ENCODE results near the gene KIF1A.

The KIF1A gene

DNA sequence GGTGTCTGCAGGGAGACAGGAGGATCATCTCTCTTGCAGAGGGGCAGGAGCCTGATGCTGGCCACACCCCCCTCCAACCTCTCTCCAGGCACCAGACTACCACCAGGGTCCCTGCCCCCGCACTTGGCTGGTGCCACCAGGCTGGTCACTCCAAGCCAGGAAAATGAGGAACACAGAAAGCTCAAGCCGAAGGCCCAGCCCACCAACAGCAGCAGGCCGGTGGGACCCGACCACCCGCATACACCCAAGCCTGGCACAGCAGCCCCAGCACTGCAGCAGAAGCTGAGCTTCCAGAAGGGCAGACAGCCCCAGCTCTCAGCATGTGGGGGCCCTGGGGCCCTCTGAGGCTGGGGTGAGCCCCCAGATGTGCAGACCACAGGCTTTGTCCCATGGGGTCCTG is 52.7 kb downstream of the KIF1A start:
- no peak for DNase-seq (ENCODE audit: low read depth)

DNA sequence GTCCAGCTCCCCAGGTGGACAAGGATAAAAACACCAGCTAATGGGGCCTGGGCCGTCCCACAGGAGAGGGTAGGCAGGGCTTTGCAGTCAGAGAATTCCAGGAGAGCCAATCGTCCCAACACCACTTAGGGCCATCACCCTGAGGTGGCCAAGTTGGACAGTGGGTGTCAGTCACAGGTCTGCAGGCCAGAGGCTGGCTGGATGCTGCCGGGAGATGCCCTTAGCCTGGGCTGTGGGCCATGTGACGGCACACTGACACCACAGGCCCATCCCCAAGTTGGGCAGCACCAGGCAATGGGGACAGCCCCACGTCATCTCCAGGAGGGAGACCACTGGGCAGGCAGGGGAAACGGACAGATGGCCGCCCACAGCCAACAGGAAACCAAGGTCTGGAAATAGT is 53.9 kb downstream of the KIF1A start:
- DNase-seq (ENCODE audit: low read depth): no peak

GRCh38 chr2:240765007-240765406 is 55.0 kb downstream of the KIF1A start:
- no peak for DNase-seq (ENCODE audit: low read depth)

DNA sequence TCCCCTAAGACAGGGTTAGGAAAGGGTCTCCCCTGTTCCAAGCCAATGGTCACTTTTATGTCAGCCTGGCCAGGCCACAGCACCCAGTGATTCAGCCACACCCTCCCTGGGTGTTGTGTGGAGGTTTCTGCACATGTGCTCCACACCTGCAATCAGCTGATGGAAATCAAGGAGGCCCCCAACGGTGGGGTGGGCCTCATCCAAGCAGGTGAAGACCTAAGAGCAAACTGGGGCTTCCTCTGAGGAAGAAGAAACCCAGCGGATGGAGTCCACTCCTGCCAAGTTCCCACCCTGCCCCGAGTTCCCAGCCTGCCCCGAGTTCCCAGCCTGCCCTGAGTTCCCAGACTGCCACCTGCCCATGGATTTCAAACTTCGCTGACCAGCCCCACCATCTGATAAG is 55.4 kb downstream of the KIF1A start:
- no peak for DNase-seq (ENCODE audit: low read depth)

GRCh38 chr2:240762971-240763370 is 57.0 kb downstream of the KIF1A start:
- DNase-seq (ENCODE audit: low read depth): no peak

- no peak for DNase-seq (ENCODE audit: low read depth)
These were observed 57.8 kb downstream of the KIF1A start for GRCh38 chr2:240762249-240762648.

- DNase-seq (ENCODE audit: low read depth): no peak
These were observed 59.3 kb downstream of the KIF1A start for GRCh38 chr2:240760576-240761246.

DNA sequence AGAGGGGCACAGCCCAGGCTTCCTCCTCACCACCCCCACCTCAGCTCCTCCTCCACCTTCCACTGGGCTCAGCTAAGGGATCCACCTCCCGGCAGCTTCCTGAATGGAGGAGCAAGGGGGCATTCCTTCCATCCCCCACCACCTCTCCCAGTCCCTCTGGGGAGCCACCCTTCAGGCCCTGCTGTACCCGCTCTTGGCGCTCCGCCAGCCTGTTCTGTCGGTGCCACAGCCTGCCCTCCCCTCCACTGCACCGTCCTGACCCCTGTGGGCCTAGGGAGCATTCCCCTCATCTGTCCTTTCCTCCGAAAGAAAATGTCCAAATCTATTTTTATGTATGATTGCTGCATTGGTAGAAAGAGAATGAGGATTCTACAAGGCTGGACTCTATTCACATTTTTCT is 59.9 kb downstream of the KIF1A start:
- DNase-seq (ENCODE audit: low read depth): no peak

- DNase-seq (ENCODE audit: low read depth): no peak
These were observed 60.6 kb downstream of the KIF1A start for GRCh38 chr2:240759459-240759858.

DNA sequence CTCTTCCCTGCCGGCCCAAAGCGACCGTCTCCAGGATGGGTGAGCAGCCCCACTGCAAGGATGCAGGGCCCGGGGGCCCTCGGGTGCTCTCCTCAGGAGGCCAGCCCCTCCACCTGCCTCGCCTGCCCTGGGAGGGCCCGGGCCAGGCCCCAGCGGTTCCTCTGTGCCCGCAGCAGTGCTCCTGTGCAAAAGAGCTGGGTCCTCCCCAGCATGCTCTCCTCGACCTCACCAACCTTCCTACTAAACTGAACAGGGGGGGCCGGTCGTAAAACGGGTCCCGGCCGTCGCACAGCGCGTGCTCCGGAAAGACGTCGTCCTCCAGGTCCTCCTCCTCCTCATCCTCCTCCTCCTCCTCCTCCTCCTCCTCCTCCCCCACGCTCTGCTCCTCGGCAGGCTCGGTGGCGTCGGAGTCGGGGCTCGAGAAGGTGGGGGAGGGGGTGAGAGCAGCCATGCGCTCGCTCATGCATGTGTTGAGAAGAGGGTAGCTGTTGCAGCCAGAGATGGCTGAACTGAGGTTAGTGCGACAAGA is 62.9 kb downstream of the KIF1A start:
- DNase-seq (ENCODE audit: low read depth): no peak

DNA sequence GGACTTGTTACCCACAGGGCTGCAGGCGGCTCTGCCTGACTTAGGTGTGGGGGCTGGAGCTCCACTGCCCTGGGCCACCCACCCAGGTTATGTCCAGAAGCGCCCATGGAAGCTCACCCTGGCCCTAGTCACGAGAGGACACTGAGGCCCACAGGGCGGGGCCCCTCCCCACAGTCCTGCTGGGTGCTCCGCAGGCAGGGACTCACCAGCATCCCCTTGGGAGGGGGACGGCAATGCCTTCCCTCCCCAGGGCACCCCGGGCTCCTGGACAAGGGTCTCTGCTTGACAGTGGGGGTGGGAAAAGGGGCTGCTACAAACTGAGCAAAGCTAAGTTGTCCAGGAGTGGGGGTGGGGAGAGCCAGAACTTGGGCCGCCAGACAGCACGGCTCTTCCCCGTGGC is 67.8 kb downstream of the KIF1A start:
- no peak for DNase-seq (ENCODE audit: low read depth)

DNA sequence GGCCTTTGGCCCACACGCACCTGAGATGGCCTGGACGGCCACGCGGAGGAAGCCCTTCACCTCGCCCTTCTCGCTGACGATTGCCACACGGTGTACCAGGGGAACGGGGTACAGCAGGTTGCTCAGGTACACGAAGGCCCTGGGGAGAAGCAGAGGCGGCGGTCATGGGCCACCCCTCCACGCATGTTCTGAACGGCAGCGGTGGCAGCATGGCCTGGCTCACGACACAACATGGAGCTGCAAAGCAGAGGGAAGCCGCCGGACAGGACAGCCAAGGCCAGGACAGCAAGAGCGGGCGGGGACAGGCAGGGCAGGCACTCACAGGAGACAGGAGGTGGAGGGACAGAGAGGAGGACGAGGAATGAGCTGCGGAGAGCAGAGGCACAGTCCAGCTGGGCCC is 69.6 kb downstream of the KIF1A start:
- DNase-seq (ENCODE audit: low read depth): no peak

DNA sequence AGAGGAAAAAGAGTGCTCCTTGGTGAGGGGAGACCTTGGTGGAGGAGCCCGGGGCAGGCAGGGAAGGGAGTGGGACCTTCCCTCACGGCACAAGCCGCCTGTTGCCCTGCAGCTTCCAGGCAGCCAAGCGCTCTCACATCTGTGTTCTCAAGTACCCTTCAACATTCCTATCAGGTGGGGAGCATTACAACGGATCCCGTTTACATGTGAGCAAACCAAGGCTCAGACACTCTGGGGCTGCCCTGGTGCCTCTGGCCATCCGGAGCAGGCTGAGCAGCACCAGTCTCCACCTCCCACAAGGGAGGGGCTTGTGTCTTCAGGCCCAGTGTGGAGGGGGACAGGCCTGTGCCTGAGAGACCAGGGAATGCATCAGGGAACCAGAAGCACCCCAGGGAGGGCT is 70.5 kb downstream of the KIF1A start:
- no peak for DNase-seq (ENCODE audit: low read depth)

- no peak for DNase-seq (ENCODE audit: low read depth)
These were observed 72.8 kb downstream of the KIF1A start for GRCh38 chr2:240747256-240747655.

GRCh38 chr2:240746671-240747070 is 73.3 kb downstream of the KIF1A start:
- no peak for DNase-seq (ENCODE audit: low read depth)

DNA sequence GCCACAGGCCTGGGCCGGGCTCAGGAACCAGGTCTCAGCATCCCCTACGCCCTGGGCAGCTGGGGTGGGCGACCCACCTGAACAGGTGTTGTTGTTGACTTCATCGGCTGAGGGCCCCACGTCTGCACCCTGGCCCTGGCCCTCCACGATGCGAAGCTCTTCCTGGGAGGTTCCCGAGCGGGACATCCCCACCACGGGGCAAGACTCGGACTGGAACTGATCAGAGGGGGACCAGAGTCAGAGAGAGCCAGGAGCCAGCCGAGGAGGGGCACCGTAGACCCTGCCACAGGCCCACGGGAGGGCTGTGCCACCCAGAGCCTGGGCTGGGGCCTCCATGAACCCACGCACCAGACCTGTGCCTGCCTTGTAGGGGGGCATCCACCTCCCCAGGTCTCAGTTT is 74.1 kb downstream of the KIF1A start:
- DNase-seq (ENCODE audit: low read depth): no peak

- no peak for DNase-seq (ENCODE audit: low read depth)
These were observed 74.6 kb downstream of the KIF1A start for GRCh38 chr2:240745456-240745855.

DNA sequence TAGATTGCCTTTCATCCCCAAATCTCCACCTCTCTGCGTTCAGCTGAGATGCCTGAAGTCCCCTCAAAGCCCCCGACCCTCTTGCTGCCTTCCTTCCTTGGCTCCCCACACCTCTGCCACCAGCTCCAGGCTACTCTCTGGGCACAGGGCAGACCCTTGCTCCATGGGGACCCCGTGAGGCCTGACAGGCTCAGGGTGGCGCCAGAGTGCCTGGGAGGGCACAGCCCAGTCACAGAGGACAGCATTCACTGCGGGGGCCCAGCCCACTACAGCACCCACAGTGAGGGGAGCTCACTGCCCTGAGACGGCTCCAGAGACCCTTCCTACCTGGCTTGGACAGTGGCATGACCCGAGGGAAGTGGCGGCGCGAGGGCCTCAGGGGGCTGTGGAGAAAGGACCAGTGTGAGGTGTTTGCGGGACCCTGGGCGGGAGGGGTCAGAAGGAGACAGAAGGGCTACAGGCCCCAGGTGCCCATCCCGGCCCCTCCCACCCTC is 77.4 kb downstream of the KIF1A start:
- no peak for DNase-seq (ENCODE audit: low read depth)

DNA sequence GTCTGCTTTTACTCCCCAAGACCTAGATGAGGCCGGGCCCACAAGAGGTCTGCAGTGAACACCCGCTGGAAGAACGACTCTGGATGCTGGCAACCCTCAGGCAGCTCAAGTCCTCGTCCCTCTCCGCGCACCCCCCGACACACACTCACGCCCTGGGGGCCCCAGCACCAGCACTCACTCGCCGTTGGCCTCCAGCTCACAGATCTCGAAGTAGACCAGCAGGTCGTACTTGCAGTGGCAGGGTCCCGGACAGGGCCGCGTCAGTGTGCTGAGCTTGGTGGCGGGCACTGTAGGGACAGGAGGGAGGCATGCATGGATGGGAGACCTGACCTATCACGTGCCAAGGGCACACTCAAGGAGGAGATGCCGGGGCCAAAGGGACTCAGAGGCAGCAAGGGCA is 78.9 kb downstream of the KIF1A start:
- DNase-seq (ENCODE audit: low read depth): no peak

DNA sequence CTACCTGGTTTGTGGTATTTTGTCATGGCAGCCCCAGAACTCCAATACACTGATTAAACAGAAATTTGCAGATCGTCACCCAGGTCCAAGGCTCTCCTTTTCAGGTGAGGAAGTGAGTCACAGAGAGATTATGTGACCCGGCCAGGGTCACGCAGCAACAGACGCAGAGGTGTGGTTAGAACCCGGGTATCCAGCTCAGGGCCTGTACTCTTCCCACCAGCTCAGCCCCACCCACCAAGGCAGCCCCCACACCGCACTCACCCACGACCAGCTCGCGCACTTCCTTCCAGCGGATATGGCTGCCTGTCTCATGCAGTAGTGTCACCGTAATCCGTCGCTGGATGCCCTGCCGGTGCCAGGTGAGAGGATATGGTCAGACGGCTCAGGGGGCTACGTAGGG is 80.2 kb downstream of the KIF1A start:
- DNase-seq (ENCODE audit: low read depth): no peak

DNA sequence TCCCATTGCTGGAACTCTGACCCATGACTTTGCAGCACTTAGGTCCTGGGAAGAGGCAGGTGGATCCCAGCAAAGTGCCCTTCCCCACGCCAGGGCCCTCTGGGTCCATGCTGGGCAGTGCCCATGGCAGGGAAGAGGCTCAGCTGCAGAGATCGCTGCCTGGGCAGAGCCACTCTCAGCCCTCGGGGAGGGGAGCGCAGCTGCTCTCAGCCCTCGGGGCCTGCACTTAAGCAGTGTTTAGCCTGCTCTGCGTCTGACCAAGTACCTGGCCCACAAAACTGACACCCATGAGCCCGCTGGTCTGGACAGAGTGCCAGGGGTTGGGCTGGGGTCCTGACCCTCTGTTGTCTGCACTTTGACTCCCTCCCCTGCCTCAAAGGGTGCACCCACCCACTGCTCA is 82.1 kb downstream of the KIF1A start:
- DNase-seq (ENCODE audit: low read depth): no peak

- no peak for DNase-seq (ENCODE audit: low read depth)
These were observed 82.5 kb downstream of the KIF1A start for GRCh38 chr2:240737512-240737911.

DNA sequence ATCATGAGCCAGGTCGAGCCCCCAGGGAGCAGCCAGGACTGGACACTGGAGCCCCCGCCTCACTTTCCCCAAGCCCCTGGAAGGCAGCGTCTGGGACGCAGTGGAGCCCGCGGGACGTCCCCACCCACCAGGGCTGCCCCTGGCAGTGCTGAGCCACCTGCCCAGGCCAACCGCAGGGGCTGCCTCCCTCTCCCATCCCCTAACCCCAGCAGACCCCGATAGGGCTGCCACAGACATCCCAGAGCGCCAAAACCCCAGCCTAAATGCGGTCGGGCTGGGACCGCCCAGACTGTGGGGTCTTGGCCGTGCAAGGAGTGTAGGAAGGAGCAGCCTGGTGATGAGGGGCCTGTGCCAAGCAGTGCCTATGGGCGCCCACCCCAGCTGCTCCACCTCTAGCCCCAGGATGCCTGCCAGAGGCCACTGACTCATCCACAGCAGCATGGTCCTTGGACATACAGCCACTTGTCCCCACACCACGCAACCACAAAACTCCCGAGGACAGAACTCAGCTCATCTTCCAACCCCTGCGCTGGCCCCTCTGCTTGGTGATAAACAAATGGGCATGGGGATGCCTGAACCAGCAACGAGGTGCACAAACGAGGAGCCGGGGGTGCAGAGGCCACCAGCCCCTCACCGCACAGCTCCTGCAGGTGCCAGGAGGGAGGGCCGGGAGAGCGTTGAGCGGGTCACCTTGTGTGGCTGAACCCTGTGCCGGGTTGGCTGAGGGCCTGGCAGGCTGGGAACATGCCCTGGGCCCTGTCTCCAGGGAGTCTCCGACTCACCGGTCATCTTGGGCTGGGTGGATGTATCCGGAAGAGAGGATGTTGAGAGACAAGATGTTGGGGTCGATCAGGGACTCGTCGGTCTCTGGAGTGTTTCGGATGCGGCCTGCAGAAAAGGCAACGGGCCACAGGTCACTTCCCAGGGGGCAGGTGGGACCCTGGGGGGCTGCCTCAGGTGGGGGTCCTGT is 83.5 kb downstream of the KIF1A start:
- no peak for DNase-seq (ENCODE audit: low read depth)

Data from stromal cell of bone marrow (primary cell).